HepG2 (cell line): ENCODE results near the gene CHN2. TPM values are rescaled to one million over a fixed set of nuclear protein-coding genes. Genes with fewer than 3 reads are reported as not detected.

ENCODE experiments used
- FLYWCH1 ChIP-seq: sonication (generic); formaldehyde crosslinking; IDR thresholded peaks from 2 replicates; pipeline ENCODE4 v1.8.1; 2023; ENCODE audit warnings: mild to moderate bottlenecking, missing genetic modification reagents
- GABPB1 ChIP-seq: IDR thresholded peaks from 2 replicates; pipeline ENCODE4 v1.6.1; 2016; ENCODE audit warnings: mild to moderate bottlenecking, missing genetic modification reagents, moderate library complexity, missing compliant biosample characterization
- IRF2 ChIP-seq: IDR thresholded peaks from 2 replicates; pipeline ENCODE4 v1.6.1; 2018; ENCODE audit warnings: missing genetic modification reagents, missing compliant biosample characterization
- JUNB ChIP-seq: sonication (generic); formaldehyde crosslinking; IDR thresholded peaks from 2 replicates; pipeline ENCODE4 v1.8.0; 2022; ENCODE audit warnings: missing genetic modification reagents, mild to moderate bottlenecking, borderline replicate concordance
- KDM5B ChIP-seq: sonication (generic); formaldehyde crosslinking; IDR thresholded peaks from 2 replicates; pipeline ENCODE4 v1.4.0; 2020; ENCODE audit warnings: missing genetic modification reagents, mild to moderate bottlenecking, borderline replicate concordance
- MYNN ChIP-seq: sonication (generic); formaldehyde crosslinking; IDR thresholded peaks from 2 replicates; pipeline ENCODE4 v1.4.0; 2020; ENCODE audit warnings: mild to moderate bottlenecking, low read depth, missing genetic modification reagents
- NCOA2 ChIP-seq: sonication (generic); formaldehyde crosslinking; IDR thresholded peaks from 2 replicates; pipeline ENCODE4 v1.8.0; 2022; ENCODE audit warnings: inconsistent platforms
- POGZ ChIP-seq: sonication (generic); formaldehyde crosslinking; IDR thresholded peaks from 2 replicates; pipeline ENCODE4 v1.4.0; 2020; ENCODE audit warnings: mild to moderate bottlenecking, missing genetic modification reagents
- RELA ChIP-seq: sonication (generic); formaldehyde crosslinking; IDR thresholded peaks from 2 replicates; pipeline ENCODE4 v1.4.0; 2020; ENCODE audit warnings: missing genetic modification reagents
- RFX5 ChIP-seq: IDR thresholded peaks from 2 replicates; pipeline ENCODE4 v1.6.1; 2011; ENCODE audit warnings: low read depth, low read length, improper control_type of control experiment
- RXRB ChIP-seq: IDR thresholded peaks from 2 replicates; pipeline ENCODE4 v1.6.1; 2016; ENCODE audit warnings: borderline replicate concordance, missing genetic modification reagents, missing compliant biosample characterization
- SAFB2 ChIP-seq: sonication (generic); formaldehyde crosslinking; IDR thresholded peaks from 2 replicates; pipeline ENCODE4 v1.5.1; 2020; ENCODE audit warnings: missing genetic modification reagents, low read depth, mild to moderate bottlenecking, borderline replicate concordance
- SALL2 ChIP-seq: sonication (generic); formaldehyde crosslinking; IDR thresholded peaks from 2 replicates; pipeline ENCODE4 v1.8.1; 2023; ENCODE audit warnings: mild to moderate bottlenecking, missing genetic modification reagents, inconsistent platforms
- SMARCC2 ChIP-seq: fragments of 450-650 bp; IDR thresholded peaks from 2 replicates; pipeline ENCODE4 v1.6.1; 2017; ENCODE audit warnings: antibody characterized with exemption, mild to moderate bottlenecking
- THYN1 ChIP-seq: sonication (generic); formaldehyde crosslinking; IDR thresholded peaks from 2 replicates; pipeline ENCODE4 v1.8.1; 2023; ENCODE audit warnings: low read depth, mild to moderate bottlenecking, moderate library complexity, missing genetic modification reagents, borderline replicate concordance
- ZBTB21 ChIP-seq: sonication (generic); formaldehyde crosslinking; IDR thresholded peaks from 2 replicates; pipeline ENCODE4 v1.4.0; 2020; ENCODE audit warnings: missing genetic modification reagents
- ZC3H4 ChIP-seq: sonication (generic); formaldehyde crosslinking; IDR thresholded peaks from 2 replicates; pipeline ENCODE4 v1.4.0; 2020; ENCODE audit warnings: missing genetic modification reagents, borderline replicate concordance
- ZNF143 ChIP-seq: sonication (generic); formaldehyde crosslinking; IDR thresholded peaks from 2 replicates; pipeline ENCODE4 v1.4.0; 2020; ENCODE audit warnings: missing genetic modification reagents
- ZNF296 ChIP-seq: sonication (generic); formaldehyde crosslinking; conservative IDR thresholded peaks from 2 replicates; pipeline ENCODE4 v1.5.0; 2020; ENCODE audit warnings: mild to moderate bottlenecking, missing genetic modification reagents
- ZNF34 ChIP-seq: sonication (generic); formaldehyde crosslinking; IDR thresholded peaks from 2 replicates; pipeline ENCODE4 v1.4.0; 2020; ENCODE audit warnings: mild to moderate bottlenecking, missing genetic modification reagents, borderline replicate concordance
- ZNF644 ChIP-seq: IDR thresholded peaks from 2 replicates; pipeline ENCODE4 v1.6.1; 2016; ENCODE audit warnings: low read depth
- ZNF672 ChIP-seq: sonication (generic); formaldehyde crosslinking; IDR thresholded peaks from 2 replicates; pipeline ENCODE4 v1.8.1; 2022; ENCODE audit warnings: missing genetic modification reagents
- ZNF790 ChIP-seq: sonication (generic); formaldehyde crosslinking; IDR thresholded peaks from 2 replicates; pipeline ENCODE4 v1.8.0; 2022; ENCODE audit warnings: missing genetic modification reagents, mild to moderate bottlenecking, borderline replicate concordance
- polyA plus RNA-seq, 8 experiments: library from polyadenylated mRNA; depleted of rRNA in 3 of 8; stranded (reverse) in 7 of 8; unstranded in 1 of 8; fragments of >200 nt; fragmentation: Illumina TruSeq in 4 of 8; extraction: Trizol in 4 of 8; gene quantifications; 2 replicates each; pipeline versions ENCODE4 v1.2.1 to v1.2.3, GENCODE V29; 2011 to 2016; ENCODE audit warnings: low read depth in 4 of 8, missing spikeins in 1 of 8, mixed read lengths in 1 of 8; ENCODE audit not compliant: insufficient read depth in 1 of 8
- total RNA-seq, 5 experiments: library from RNA; depleted of rRNA; stranded (reverse); fragments of >200 nt; fragmentation: Illumina TruSeq; extraction: Trizol; gene quantifications; 2 replicates each; pipeline ENCODE4 v1.2.3, GENCODE V29; 2016; ENCODE audit warnings: low read depth in 1 of 5
- TF ChIP-seq, protein P1 (sequence below): sonication (generic); formaldehyde crosslinking; IDR thresholded peaks from 2 replicates; pipeline ENCODE4 v1.8.1; 2023; ENCODE audit warnings: mild to moderate bottlenecking, inconsistent platforms, moderate library complexity, missing genetic modification reagents, borderline replicate concordance
- TF ChIP-seq, protein P2 (sequence below): sonication (generic); formaldehyde crosslinking; IDR thresholded peaks from 2 replicates; pipeline ENCODE4 v1.8.0; 2022; ENCODE audit warnings: missing genetic modification reagents, low read depth, mild to moderate bottlenecking, borderline replicate concordance
- TF ChIP-seq, protein P3 (sequence below): sonication (generic); formaldehyde crosslinking; IDR thresholded peaks from 2 replicates; pipeline ENCODE4 v1.5.0; 2020; ENCODE audit warnings: mild to moderate bottlenecking, missing genetic modification reagents, borderline replicate concordance

Gene CHN2
- total and polyA plus RNA-seq, 2 of the 13 experiments (the other 11 are each of a cell fraction or from before 2014, with no cell fraction given), result 23.5 to 30.5 TPM

DNA sequence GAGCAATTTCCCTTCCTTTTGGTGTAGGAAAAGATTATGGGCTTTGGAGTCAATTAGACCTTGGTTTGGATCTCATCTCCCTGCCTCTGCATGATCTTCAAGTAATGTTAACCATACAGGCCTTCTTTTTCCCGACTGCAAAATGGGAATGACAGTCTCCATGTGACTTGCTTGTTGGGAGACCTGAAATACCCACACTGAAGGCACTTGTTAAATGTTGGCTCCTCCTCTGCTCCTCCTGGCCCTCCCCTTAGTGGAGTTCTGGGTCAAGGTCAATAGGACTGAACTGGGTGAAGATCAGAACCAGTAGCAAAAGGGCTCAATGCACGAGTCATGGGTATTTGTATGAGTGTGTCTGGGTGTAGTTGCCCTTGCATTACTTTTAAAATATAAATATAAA is 189.7 kb downstream of the CHN2 start (continued):
- TF ChIP-seq ZNF296 (no peak), ZNF34 (CRISPR knock-in tag) (no peak), RFX5 (no peak), MYNN (CRISPR knock-in tag) (no peak), IRF2 (no peak), POGZ (CRISPR knock-in tag) (no peak), ZNF790 (CRISPR knock-in tag) (no peak), ZNF143 (CRISPR knock-in tag) (no peak), ZNF644 (CRISPR knock-in tag) (peak; percentile 43; the same call in 1 of the 2 replicates), JUNB (CRISPR knock-in tag) (no peak), NCOA2 (no peak), KDM5B (no peak), FLYWCH1 (CRISPR knock-in tag) (no peak), RXRB (CRISPR knock-in tag) (peak; percentile 64), ZBTB21 (no peak), ZC3H4 (CRISPR knock-in tag) (no peak), SAFB2 (CRISPR knock-in tag) (no peak), THYN1 (CRISPR knock-in tag) (no peak), GABPB1 (CRISPR knock-in tag) (no peak), SALL2 (CRISPR knock-in tag) (no peak), ZNF672 (CRISPR knock-in tag) (no peak), SMARCC2 (no peak), RELA (CRISPR knock-in tag) (no peak)
- TF ChIP-seq, protein P1, sequence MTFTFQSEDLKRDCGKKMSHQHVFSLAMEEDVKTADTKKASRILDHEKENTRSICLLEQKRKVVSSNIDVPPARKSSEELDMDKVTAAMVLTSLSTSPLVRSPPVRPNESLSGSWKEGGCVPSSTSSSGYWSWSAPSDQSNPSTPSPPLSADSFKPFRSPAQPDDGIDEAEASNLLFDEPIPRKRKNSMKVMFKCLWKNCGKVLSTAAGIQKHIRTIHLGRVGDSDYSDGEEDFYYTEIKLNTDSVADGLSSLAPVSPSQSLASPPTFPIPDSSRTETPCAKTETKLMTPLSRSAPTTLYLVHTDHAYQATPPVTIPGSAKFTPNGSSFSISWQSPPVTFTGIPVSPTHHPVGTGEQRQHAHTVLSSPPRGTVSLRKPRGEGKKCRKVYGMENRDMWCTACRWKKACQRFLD (CRISPR knock-in tag), result no peak
- TF ChIP-seq, protein P2, sequence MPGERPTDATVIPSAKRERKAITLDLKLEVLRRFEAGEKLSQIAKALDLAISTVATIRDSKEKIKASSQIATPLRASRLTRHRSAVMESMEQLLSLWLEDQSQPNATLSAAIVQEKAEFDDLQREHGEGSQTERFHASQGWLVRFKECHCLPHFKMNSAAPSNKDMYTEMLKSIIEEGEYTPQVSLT (CRISPR knock-in tag), result no peak
- TF ChIP-seq, protein P3, sequence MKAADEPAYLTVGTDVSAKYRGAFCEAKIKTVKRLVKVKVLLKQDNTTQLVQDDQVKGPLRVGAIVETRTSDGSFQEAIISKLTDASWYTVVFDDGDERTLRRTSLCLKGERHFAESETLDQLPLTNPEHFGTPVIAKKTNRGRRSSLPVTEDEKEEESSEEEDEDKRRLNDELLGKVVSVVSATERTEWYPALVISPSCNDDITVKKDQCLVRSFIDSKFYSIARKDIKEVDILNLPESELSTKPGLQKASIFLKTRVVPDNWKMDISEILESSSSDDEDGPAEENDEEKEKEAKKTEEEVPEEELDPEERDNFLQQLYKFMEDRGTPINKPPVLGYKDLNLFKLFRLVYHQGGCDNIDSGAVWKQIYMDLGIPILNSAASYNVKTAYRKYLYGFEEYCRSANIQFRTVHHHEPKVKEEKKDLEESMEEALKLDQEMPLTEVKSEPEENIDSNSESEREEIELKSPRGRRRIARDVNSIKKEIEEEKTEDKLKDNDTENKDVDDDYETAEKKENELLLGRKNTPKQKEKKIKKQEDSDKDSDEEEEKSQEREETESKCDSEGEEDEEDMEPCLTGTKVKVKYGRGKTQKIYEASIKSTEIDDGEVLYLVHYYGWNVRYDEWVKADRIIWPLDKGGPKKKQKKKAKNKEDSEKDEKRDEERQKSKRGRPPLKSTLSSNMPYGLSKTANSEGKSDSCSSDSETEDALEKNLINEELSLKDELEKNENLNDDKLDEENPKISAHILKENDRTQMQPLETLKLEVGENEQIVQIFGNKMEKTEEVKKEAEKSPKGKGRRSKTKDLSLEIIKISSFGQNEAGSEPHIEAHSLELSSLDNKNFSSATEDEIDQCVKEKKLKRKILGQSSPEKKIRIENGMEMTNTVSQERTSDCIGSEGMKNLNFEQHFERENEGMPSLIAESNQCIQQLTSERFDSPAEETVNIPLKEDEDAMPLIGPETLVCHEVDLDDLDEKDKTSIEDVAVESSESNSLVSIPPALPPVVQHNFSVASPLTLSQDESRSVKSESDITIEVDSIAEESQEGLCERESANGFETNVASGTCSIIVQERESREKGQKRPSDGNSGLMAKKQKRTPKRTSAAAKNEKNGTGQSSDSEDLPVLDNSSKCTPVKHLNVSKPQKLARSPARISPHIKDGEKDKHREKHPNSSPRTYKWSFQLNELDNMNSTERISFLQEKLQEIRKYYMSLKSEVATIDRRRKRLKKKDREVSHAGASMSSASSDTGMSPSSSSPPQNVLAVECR (CRISPR knock-in tag), result no peak
